Measurements from ENCODE around the gene PDE11A. TPM values are rescaled to one million over a fixed set of nuclear protein-coding genes. Genes with fewer than 3 reads are reported as not detected.

PDE11A gene
- total and polyA plus RNA-seq, 5 donors from 2014 or later: not detected

- no peaks in the 10 kb centered on the region for H3K36me3 ChIP-seq (ENCODE audit: control insufficient read depth, insufficient read depth, low read length)
- no peak overlapping the region for H3K27ac ChIP-seq (ENCODE audit: insufficient read depth, low read length, poor library complexity, severe bottlenecking)
- ATAC-seq (ENCODE audit: low read depth in 2 of 2) (no peak), DNase-seq (no peak)
- H3K4me3 ChIP-seq (ENCODE audit: low read depth, low read length): no peak overlapping the region
- Mint-ChIP-seq H3K9me3 (peaks cover 0 to 2% (median 0%) of the 10 kb centered on the region in 7 donors), H3K4me1 (no peaks in the 10 kb centered on the region), H3K4me3 (no peak overlapping the region), H3K36me3 (no peaks in the 10 kb centered on the region), H3K27ac (no peak overlapping the region), H3K27me3 (no peaks in the 10 kb centered on the region)
- H3K27me3 ChIP-seq (ENCODE audit: control insufficient read depth, insufficient read depth, low read length): peaks cover 3% of the 10 kb centered on the region
- H3K4me1 ChIP-seq (ENCODE audit: control insufficient read depth, insufficient read depth, low read length, poor library complexity, severe bottlenecking): no peaks in the 10 kb centered on the region
- H3K9me3 ChIP-seq (ENCODE audit: control insufficient read depth in 2 of 2, low read length in 2 of 2): no peaks in the 10 kb centered on the region
Observed at GRCh38 chr2:177897278-177897677, 175.3 kb downstream of the PDE11A start.

- H3K27me3 Mint-ChIP-seq: no peaks in the 10 kb centered on the region
- Histone ChIP-seq H3K27me3 (ENCODE audit: control insufficient read depth, insufficient read depth, low read length) (peaks cover 3% of the 10 kb centered on the region), H3K27ac (ENCODE audit: insufficient read depth, low read length, poor library complexity, severe bottlenecking) (no peak overlapping the region), H3K4me1 (ENCODE audit: control insufficient read depth, insufficient read depth, low read length, poor library complexity, severe bottlenecking) (no peaks in the 10 kb centered on the region), H3K36me3 (ENCODE audit: control insufficient read depth, insufficient read depth, low read length) (no peaks in the 10 kb centered on the region), H3K9me3 (ENCODE audit: control insufficient read depth in 2 of 2, low read length in 2 of 2) (no peaks in the 10 kb centered on the region), H3K4me3 (ENCODE audit: low read depth, low read length) (no peak overlapping the region)
- H3K4me1 Mint-ChIP-seq: no peaks in the 10 kb centered on the region
- DNase-seq (no peak), ATAC-seq (ENCODE audit: low read depth in 2 of 2) (no peak)
- no peak overlapping the region for H3K4me3 Mint-ChIP-seq
- peaks cover 0 to 2% (median 0%) of the 10 kb centered on the region in 7 donors for H3K9me3 Mint-ChIP-seq
- H3K27ac Mint-ChIP-seq: no peak overlapping the region
- H3K36me3 Mint-ChIP-seq: no peaks in the 10 kb centered on the region
Observed at GRCh38 chr2:177896587-177896986, 176.0 kb downstream of the PDE11A start.

GRCh38 chr2:177894546-177894945 is 178.0 kb downstream of the PDE11A start:
- Mint-ChIP-seq H3K4me1 (no peaks in the 10 kb centered on the region), H3K27me3 (no peaks in the 10 kb centered on the region), H3K27ac (no peak overlapping the region), H3K9me3 (peaks cover 0 to 2% (median 0%) of the 10 kb centered on the region in 7 donors), H3K4me3 (no peak overlapping the region), H3K36me3 (no peaks in the 10 kb centered on the region)
- H3K4me3 ChIP-seq (ENCODE audit: low read depth, low read length): no peak overlapping the region
- H3K27ac ChIP-seq (ENCODE audit: insufficient read depth, low read length, poor library complexity, severe bottlenecking): no peak overlapping the region
- H3K4me1 ChIP-seq (ENCODE audit: control insufficient read depth, insufficient read depth, low read length, poor library complexity, severe bottlenecking): no peaks in the 10 kb centered on the region
- H3K36me3 ChIP-seq (ENCODE audit: control insufficient read depth, insufficient read depth, low read length): no peaks in the 10 kb centered on the region
- peaks cover 3% of the 10 kb centered on the region for H3K27me3 ChIP-seq (ENCODE audit: control insufficient read depth, insufficient read depth, low read length)
- DNase-seq (no peak), ATAC-seq (ENCODE audit: low read depth in 2 of 2) (no peak)
- H3K9me3 ChIP-seq (ENCODE audit: control insufficient read depth in 2 of 2, low read length in 2 of 2): no peaks in the 10 kb centered on the region

- no peaks in the 10 kb centered on the region for H3K4me1 Mint-ChIP-seq
- no peak overlapping the region for H3K27ac Mint-ChIP-seq
- DNase-seq (no peak), ATAC-seq (ENCODE audit: low read depth in 2 of 2) (no peak)
- no peak overlapping the region for H3K4me3 Mint-ChIP-seq
- H3K9me3 Mint-ChIP-seq: peaks cover 0 to 2% (median 0%) of the 10 kb centered on the region in 7 donors
- Histone ChIP-seq H3K36me3 (ENCODE audit: control insufficient read depth, insufficient read depth, low read length) (no peaks in the 10 kb centered on the region), H3K27me3 (ENCODE audit: control insufficient read depth, insufficient read depth, low read length) (peaks cover 3% of the 10 kb centered on the region), H3K4me1 (ENCODE audit: control insufficient read depth, insufficient read depth, low read length, poor library complexity, severe bottlenecking) (no peaks in the 10 kb centered on the region), H3K4me3 (ENCODE audit: low read depth, low read length) (no peak overlapping the region), H3K9me3 (ENCODE audit: control insufficient read depth in 2 of 2, low read length in 2 of 2) (no peaks in the 10 kb centered on the region), H3K27ac (ENCODE audit: insufficient read depth, low read length, poor library complexity, severe bottlenecking) (no peak overlapping the region)
- no peaks in the 10 kb centered on the region for H3K36me3 Mint-ChIP-seq
- no peaks in the 10 kb centered on the region for H3K27me3 Mint-ChIP-seq
Observed at GRCh38 chr2:177893880-177894279, 178.7 kb downstream of the PDE11A start.

GRCh38 chr2:177891533-177891932 is 181.0 kb downstream of the PDE11A start:
- peaks cover 0 to 2% (median 0%) of the 10 kb centered on the region in 7 donors for H3K9me3 Mint-ChIP-seq
- no peaks in the 10 kb centered on the region for H3K36me3 Mint-ChIP-seq
- no peak overlapping the region for H3K4me3 Mint-ChIP-seq
- no peak for DNase-seq
- no peaks in the 10 kb centered on the region for H3K27me3 Mint-ChIP-seq
- no peak for ATAC-seq (ENCODE audit: low read depth in 2 of 2)
- H3K27me3 ChIP-seq (ENCODE audit: control insufficient read depth, insufficient read depth, low read length): peaks cover 3% of the 10 kb centered on the region
- no peak overlapping the region for H3K4me3 ChIP-seq (ENCODE audit: low read depth, low read length)
- H3K4me1 Mint-ChIP-seq: no peaks in the 10 kb centered on the region
- no peaks in the 10 kb centered on the region for H3K9me3 ChIP-seq (ENCODE audit: control insufficient read depth in 2 of 2, low read length in 2 of 2)
- no peaks in the 10 kb centered on the region for H3K4me1 ChIP-seq (ENCODE audit: control insufficient read depth, insufficient read depth, low read length, poor library complexity, severe bottlenecking)
- H3K27ac ChIP-seq (ENCODE audit: insufficient read depth, low read length, poor library complexity, severe bottlenecking): no peak overlapping the region
- H3K27ac Mint-ChIP-seq: no peak overlapping the region
- no peaks in the 10 kb centered on the region for H3K36me3 ChIP-seq (ENCODE audit: control insufficient read depth, insufficient read depth, low read length)

- Mint-ChIP-seq H3K27me3 (peaks cover 4% of the 10 kb centered on the region), H3K4me3 (no peak overlapping the region), H3K9me3 (peaks cover 0 to 2% (median 0%) of the 10 kb centered on the region in 7 donors), H3K4me1 (no peaks in the 10 kb centered on the region), H3K36me3 (no peaks in the 10 kb centered on the region), H3K27ac (no peak overlapping the region)
- no peak overlapping the region for H3K27ac ChIP-seq (ENCODE audit: insufficient read depth, low read length, poor library complexity, severe bottlenecking)
- peaks cover 3% of the 10 kb centered on the region for H3K27me3 ChIP-seq (ENCODE audit: control insufficient read depth, insufficient read depth, low read length)
- H3K4me1 ChIP-seq (ENCODE audit: control insufficient read depth, insufficient read depth, low read length, poor library complexity, severe bottlenecking): no peaks in the 10 kb centered on the region
- no peaks in the 10 kb centered on the region for H3K36me3 ChIP-seq (ENCODE audit: control insufficient read depth, insufficient read depth, low read length)
- H3K4me3 ChIP-seq (ENCODE audit: low read depth, low read length): no peak overlapping the region
- ATAC-seq (ENCODE audit: low read depth in 2 of 2) (no peak), DNase-seq (no peak)
- no peaks in the 10 kb centered on the region for H3K9me3 ChIP-seq (ENCODE audit: control insufficient read depth in 2 of 2, low read length in 2 of 2)
Observed at GRCh38 chr2:177889818-177890460, 182.6 kb downstream of the PDE11A start.

- Histone ChIP-seq H3K4me3 (ENCODE audit: low read depth, low read length) (no peak overlapping the region), H3K9me3 (ENCODE audit: control insufficient read depth in 2 of 2, low read length in 2 of 2) (no peaks in the 10 kb centered on the region), H3K27ac (ENCODE audit: insufficient read depth, low read length, poor library complexity, severe bottlenecking) (no peak overlapping the region), H3K4me1 (ENCODE audit: control insufficient read depth, insufficient read depth, low read length, poor library complexity, severe bottlenecking) (no peaks in the 10 kb centered on the region), H3K27me3 (ENCODE audit: control insufficient read depth, insufficient read depth, low read length) (no peaks in the 10 kb centered on the region), H3K36me3 (ENCODE audit: control insufficient read depth, insufficient read depth, low read length) (no peaks in the 10 kb centered on the region)
- Mint-ChIP-seq H3K36me3 (no peaks in the 10 kb centered on the region), H3K27me3 (peaks cover 8% of the 10 kb centered on the region), H3K4me3 (no peak overlapping the region), H3K4me1 (no peaks in the 10 kb centered on the region), H3K27ac (no peak overlapping the region), H3K9me3 (peaks cover 0 to 3% (median 0%) of the 10 kb centered on the region in 7 donors)
- ATAC-seq (ENCODE audit: low read depth in 2 of 2) (peak in 1 of 2 donors; percentile 16), DNase-seq (no peak)
Observed at GRCh38 chr2:177888581-177888980, 184.0 kb downstream of the PDE11A start.

GRCh38 chr2:177887722-177888121 is 184.9 kb downstream of the PDE11A start:
- H3K4me1 Mint-ChIP-seq: no peaks in the 10 kb centered on the region
- Histone ChIP-seq H3K36me3 (ENCODE audit: control insufficient read depth, insufficient read depth, low read length) (no peaks in the 10 kb centered on the region), H3K4me1 (ENCODE audit: control insufficient read depth, insufficient read depth, low read length, poor library complexity, severe bottlenecking) (no peaks in the 10 kb centered on the region), H3K4me3 (ENCODE audit: low read depth, low read length) (no peak overlapping the region), H3K9me3 (ENCODE audit: control insufficient read depth in 2 of 2, low read length in 2 of 2) (no peaks in the 10 kb centered on the region), H3K27me3 (ENCODE audit: control insufficient read depth, insufficient read depth, low read length) (no peaks in the 10 kb centered on the region), H3K27ac (ENCODE audit: insufficient read depth, low read length, poor library complexity, severe bottlenecking) (no peak overlapping the region)
- ATAC-seq (ENCODE audit: low read depth in 2 of 2) (no peak), DNase-seq (no peak)
- peaks cover 0 to 3% (median 0%) of the 10 kb centered on the region in 7 donors for H3K9me3 Mint-ChIP-seq
- no peak overlapping the region for H3K4me3 Mint-ChIP-seq
- no peaks in the 10 kb centered on the region for H3K36me3 Mint-ChIP-seq
- H3K27ac Mint-ChIP-seq: no peak overlapping the region
- H3K27me3 Mint-ChIP-seq: peaks cover 10% of the 10 kb centered on the region

Data from CD4-positive, CD25-positive, alpha-beta regulatory T cell (primary cell).